Measurements from ENCODE around the gene RNPEPL1.

RNPEPL1 gene

DNA sequence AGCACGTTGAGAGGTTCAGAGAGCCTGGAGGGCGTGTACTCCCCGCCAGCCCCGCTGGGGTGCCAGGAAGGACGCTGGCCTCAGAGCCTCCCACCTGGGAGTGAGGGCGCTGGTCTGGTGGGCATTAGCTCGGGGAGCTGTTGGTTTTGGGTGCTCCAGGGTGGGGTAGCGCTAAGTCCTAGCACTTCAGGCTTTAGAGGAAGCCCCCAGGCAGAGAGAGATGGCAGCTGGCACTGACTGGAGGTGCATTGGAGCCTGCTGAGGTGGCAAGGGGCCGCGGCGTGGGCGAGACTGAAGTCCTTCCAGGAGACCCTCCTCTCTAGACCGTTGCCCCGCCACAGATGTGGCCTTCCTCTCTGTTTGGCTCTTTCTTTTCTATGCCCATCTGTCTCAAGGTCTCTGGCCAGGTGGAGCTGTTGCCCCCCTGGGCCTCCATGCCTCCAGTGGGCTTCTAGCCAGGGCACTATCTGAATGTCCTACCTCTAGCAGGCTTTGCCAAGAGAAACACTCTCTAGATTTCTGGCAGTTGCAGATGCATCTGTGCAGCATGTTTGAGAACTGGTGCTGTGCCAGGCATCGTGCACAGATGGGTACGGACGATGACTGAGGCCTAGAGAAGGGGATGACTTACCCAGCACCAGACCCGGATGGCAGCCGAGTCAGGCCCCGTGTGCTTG is 24.9 kb downstream of the RNPEPL1 start:
- DNase-seq, result no peak

DNA sequence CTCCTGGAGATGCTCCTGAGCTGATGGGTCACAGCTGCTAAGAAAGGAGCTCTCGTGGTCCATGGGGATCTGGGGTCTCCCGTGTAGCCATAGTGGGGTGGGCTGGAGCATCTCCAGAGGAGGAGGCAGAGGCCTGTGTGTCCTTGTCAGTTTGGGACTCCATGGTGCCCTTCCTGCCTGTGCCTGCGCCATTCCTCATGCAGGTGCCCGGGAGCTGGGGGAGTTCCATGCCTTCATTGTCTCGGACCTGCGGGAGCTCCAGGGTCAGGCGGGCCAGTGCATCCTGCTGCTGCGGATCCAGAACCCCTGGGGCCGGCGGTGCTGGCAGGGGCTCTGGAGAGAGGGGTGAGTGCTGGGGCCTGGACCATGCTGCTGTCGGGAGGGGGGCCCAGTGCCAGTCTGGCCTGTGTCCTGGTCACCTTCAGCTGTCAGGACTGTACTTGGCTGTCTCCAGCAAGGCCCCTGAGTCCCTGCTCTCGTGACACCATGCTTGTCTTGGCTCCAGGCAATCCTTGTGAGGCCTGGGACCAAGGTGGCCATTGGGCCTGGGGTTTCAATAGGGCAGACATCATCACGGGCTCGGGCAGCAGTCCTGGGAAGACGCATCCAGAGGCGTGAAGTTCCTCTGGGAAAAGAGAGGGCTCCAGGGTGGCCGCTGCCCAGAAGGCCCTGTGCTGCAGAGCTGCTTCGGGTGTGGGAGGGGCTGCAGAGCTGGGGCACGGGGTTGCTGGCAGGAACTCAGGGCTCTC is 25.6 kb downstream of the RNPEPL1 start:
- no peak for DNase-seq

DNA sequence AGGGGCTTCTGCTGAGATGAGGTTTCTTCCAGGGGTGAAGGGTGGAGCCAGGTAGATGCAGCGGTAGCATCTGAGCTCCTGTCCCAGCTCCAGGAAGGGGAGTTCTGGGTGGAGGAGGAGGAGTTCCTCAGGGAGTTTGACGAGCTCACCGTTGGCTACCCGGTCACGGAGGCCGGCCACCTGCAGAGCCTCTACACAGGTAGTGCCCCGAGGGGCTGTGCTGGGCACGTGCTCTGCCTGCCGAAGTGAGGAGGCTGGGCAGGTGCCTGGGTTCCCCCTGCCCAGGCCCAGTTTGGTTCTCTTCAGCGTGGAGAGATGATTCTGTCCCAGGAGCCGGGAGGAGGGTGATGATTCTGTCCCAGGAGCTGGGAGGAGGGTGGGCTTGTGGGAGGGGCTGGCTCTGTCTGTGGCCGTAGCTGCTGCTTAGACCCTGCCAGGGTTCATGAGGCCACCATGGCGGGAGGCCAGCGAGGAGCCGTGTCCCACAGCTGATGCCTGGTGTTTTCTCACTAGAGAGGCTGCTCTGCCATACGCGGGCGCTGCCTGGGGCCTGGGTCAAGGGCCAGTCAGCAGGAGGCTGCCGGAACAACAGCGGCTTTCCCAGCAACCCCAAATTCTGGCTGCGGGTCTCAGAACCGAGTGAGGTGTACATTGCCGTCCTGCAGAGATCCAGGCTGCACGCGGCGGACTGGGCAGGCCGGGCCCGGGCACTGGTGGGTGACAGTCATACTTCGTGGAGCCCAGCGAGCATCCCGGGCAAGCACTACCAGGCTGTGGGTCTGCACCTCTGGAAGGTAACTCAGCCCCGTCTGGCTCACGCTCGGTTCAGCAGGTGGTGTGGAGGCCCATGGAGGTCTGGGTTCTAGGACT is 26.5 kb downstream of the RNPEPL1 start:
- no peak for DNase-seq

DNA sequence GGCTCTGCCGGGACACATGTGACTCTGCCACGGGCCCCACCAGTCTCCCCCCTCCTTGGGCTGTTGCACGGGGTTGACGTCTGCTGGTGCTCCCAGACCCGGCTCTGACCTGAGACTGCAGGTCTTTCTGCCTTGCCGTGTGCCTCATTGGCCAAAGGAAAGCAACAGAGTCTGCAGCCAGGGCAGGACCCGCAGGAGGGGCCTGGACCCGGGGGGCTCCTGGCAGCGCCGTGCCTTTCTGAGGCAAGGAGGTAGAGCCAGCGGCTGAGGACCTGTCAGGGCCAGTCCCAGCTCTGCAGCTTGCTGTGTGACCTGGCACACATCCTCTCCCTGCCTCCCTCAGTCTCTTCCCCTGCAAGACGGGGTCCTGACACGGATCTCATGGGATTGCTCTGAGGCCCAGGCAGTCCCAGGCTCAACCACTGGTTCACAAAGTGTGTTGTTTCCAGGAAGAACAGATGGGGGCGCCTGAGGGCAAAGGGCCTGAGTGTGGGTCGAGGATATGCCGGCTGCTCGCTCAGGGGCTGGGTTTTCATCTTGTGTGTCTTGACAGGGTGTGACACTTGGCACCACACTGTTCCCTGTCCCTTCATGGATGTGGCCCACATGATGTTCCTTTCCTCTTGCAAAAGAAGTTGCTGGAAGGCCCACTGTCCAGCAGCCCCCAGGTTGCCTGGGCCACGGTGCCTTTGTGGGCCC is 27.2 kb downstream of the RNPEPL1 start:
- no peak for DNase-seq

DNA sequence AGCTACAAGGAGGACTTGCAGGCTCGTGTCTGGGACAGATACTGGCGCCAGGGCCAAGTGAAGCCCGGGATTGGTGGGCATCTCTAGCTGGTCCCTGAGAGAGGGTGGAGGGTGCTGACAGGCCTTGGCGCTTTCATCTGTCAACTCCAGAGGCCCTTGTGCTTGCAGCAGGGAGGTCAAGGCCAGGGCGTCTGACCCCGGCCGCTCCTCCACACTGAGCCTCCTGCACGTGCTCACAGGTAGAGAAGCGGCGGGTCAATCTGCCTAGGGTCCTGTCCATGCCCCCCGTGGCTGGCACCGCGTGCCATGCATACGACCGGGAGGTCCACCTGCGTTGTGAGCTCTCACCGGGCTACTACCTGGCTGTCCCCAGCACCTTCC is 27.8 kb downstream of the RNPEPL1 start:
- no peak for DNase-seq

DNA sequence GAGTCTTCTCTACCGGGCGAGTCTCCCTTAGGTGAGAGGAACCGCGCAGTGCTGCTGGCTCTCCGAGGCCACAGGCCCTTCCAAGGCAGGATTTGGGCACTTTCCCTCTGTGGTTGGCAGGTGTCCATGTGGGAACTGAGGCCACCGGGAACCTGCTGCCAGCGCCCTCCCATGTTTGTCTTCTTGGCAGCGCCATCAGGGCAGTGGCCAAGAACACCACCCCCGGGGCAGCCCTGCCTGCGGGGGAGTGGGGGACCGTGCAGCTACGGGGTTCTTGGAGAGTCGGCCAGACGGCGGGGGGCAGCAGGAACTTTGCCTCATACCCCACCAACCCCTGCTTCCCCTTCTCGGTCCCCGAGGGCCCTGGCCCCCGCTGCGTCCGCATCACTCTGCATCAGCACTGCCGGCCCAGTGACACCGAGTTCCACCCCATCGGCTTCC is 28.2 kb downstream of the RNPEPL1 start:
- no peak for DNase-seq

DNA sequence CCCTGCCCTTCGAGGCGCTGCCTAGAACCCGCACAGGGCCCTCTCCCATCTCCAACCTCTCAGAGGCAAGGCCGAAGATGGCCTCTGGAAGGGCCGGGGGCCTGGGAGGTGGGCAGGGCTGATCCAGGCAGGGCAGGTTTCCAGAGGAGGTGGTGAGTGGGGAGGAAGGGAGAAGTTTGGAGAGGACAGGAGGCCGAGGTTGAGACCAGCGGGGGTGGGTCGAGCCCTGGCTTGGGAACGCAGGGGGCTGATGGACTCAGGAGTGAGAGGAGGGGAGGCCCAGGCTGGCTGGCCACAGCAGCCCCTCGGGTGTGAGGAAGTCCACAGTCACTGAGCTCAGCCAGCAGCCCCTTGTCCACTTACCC is 28.8 kb downstream of the RNPEPL1 start:
- DNase-seq, result no peak

DNA sequence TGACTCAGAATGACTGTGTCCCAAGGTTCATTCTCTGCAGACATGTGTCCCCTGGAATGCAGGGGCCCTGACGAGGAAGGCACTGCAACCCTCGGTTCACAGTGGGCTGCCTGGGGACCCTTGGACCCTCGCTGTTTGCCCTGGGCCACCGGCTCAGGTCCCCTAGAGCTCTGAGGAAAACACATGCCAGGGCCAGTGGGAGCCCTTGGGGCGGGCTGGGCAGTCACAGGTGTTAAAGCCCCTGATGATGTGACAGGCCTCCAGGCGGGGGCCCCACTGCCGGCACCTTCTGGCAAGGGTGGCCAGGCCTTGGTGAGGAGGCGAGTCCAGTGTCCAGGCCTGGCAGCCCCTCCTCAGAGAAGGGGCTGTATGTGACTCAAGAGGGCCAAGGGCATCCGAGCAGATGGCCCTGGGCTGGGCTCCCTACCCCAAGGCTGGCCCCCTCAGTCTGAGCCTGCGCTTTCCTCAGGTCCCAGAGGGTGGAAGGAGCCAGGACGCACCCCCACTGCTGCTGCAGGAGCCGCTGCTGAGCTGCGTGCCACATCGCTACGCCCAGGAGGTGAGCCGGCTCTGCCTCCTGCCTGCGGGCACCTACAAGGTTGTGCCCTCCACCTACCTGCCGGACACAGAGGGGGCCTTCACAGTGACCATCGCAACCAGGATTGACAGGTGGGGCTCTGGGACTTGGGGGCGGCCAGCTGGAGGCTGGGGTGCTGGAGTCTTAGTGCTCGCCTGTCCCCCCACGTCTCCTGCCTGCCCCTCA is 29.3 kb downstream of the RNPEPL1 start:
- DNase-seq, result no peak

DNA sequence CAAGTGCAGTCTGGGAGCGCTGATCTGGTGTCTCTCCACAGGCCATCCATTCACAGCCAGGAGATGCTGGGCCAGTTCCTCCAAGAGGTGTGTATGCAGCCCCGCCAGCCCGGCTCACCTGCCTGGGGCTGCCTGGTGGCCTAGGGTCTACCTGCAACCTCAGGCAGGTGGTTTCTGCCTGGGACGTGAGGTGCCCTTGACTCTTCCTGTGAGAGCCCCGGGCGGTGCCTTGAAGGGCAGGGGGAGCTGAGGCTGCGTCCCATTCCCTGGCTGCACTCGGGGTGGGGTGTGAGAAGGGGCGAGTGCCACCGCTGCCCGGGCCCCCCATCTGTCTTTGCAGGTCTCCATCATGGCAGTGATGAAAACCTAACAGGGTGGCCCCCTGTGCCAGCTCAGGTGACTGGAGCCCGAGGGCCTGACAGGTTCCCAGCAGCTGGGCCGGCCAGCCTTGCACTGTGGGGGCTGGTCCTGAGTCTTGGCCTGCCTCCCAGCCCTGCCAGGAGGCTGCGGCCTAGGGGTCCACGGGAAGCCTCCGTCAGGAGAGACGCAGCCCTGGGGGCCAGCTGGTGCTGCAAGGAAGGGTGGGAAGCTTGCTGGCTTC is 30.1 kb downstream of the RNPEPL1 start:
- no peak for DNase-seq

DNA sequence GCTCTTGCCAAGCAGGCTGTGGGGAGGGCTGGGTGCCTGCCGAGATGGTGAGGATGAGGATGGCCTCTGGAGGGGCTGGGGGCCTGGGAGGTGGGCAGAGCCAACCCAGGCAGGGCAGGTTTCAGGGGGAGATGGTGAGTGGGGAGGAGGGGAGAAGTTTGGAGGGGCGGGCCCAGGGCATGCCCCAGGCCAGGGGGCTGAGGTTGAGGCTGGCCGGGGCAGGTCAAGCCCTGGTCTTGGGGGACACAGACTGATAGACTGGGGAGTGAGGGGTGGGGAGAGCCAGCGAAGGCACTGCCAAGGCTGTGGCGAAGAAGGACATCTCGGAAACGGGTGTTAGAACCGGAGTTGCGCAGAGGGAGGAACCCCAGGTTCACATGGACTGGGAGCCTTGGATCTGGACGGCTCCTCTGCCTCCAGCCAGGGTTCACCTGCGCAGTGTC is 30.9 kb downstream of the RNPEPL1 start:
- no peak for DNase-seq

DNA sequence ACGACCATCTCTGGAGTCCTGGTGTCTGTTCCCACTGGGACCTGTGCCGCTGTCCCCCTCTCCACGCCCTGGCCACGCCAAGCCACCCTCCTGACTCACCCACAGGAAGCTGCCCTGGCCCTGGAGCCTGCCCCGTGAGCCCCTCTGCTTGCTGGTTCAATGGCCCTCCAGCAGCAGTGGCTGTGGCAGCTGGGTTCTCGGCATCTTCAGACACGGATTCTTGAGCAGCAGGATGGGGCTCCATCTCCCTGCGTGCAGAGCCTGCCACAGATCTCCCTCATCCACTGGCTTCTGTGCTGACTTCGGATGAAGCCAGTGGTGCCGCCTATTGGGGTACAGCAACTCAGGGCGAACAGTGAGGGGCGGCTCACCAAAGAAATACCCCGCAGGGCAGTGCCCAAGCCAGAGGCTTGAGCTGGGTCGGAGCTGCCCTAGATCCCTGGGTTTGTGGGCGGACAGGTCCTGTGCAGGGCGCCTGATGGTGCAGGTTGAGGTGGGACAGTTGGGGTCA is 32.2 kb downstream of the RNPEPL1 start:
- DNase-seq, result no peak

DNA sequence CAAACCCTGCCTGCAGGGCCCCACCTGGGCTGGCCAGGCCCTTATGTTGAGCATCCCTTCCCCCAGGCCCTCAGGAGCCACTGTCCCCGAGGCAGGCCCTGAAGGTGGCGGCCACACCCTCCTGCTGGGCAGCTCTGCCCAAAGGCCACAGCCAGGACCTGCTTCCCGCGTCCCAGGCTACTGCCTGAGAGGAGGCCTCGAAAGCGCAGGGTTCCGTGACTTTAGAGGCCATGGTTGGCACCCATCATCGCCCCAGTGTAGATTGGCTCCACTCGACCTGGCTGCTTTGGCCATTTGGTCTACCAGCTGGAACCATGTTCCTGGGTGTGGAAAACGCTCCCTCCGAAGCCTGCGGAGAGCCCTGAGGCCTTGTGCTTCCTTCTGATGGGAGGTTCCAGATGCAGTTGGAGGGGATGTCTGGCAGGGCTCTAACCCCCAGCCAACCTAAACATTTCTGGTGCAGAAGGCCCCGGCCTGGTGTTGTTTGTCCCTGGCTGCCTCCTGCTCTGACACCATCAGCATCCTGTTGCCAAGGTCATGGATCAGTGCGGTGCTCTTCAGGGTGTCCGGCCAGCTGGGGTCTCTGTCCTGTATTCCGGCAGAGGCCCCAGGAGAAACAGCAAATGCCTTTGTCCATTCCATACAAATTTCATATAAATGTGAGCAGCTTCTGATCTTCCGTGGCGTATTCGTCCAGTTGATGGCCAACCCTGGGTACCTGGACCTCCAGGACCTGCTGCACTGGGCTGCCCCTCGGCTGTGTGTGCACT is 33.0 kb downstream of the RNPEPL1 start:
- DNase-seq, result no peak

DNA sequence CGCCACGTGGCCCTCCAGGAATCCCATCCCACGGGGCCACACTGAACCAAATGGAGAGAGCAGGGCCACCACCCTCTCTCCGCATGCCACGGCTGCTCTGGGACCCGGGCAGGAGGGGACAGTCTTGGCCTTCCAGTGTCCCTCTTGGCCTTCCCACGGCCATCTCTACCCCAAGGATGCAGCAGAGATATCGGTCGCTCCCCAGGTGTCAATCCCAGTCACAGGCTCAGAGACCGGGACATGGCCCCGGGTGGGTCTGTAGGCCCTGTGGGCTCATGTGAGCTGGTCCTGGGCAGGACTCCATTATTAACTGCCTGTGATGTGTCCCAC is 33.5 kb downstream of the RNPEPL1 start:
- no peak for DNase-seq

DNA sequence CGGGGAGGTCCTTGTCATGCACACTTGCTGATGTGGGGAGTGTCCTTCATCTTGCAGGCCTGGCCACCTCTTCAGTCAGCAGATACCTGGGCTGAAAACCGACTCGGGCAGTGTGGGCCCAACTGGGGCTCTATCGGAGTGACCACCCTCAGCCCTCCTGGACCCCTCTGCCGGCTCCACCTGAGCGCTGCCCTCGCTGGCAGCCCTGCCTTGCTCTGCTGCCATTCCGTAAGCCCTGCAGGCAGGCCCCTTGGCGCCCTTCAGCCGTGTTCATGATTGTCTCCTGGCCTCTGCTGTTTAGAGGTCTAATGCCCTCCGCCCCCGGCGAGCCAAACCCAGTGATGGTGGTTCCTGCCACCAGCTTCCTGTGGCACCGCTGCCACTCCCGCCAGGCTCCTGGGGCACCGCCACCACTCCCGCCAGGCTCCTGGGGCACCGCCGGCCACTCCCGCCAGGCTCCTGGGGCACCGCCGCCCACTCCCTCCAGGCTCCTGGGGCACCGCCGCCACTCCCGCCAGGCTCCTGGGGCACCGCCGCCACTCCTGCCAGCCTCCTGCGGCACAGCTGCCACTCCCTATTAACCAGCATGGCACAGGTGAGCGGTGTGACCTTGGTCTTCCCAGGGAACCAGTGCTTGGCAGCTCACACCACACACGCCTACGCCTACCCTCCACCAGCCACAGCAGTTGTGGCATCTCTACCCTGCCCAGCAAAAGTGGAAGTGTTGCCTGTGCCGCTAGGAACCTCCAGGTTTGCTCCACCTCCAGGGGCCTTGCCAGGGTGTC is 34.2 kb downstream of the RNPEPL1 start:
- no peak for DNase-seq

DNA sequence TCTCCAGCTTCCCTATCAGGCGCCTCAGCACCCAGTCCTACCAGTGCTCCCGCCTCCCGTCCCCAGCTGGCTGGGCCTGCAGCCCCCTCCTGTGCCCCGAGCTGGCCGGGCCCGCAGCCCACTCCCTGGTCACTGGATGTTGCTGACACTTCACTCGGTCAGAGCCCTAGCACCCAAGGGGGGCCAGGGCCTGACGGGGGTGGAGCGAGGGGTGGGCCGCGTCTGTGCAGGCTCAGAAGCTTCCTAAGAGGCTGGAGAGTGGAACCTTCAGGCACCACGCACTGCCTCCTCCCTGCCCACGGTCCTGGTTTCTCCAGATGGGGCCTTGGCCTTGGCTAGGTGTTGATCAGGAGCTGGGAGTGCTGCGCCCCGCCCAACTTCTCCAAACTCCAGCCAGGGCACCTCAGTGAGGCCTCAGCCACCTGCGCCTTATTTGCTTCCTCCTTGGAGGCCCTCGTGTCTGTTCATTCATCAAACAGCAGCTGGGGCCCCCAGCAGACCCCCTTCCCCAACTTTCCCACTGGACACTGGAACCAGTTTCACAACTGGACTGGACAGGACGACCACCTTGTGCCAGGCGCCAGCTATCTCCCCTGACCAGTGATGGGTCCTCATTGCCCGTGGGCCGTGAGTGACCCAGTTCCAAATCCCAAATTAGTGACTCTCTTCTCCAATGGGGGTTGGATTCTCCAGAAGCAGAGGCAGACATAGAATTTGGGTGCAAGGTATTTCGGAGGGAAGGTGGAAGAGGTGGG is 35.0 kb downstream of the RNPEPL1 start:
- DNase-seq, result no peak

DNA sequence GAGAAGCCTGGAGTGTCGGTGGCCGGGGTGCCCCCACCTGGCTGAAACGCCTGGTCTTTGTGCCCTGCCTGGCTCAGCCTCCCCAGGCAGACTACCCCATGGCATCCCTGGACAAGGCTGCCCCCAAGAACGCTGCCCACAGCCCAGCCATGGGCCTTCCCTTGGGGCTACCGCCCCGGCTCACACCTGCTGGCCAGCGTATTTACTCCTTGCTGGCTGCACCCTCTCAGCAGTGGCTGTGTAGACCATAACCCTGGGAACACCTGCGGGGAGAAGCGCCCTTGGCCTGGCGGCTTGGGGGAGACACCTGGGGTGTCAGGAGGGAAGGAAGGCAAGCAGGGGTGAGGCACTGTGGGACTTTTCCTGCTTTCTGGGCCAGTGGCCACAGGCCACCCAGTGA is 35.6 kb downstream of the RNPEPL1 start:
- DNase-seq, result no peak

DNA sequence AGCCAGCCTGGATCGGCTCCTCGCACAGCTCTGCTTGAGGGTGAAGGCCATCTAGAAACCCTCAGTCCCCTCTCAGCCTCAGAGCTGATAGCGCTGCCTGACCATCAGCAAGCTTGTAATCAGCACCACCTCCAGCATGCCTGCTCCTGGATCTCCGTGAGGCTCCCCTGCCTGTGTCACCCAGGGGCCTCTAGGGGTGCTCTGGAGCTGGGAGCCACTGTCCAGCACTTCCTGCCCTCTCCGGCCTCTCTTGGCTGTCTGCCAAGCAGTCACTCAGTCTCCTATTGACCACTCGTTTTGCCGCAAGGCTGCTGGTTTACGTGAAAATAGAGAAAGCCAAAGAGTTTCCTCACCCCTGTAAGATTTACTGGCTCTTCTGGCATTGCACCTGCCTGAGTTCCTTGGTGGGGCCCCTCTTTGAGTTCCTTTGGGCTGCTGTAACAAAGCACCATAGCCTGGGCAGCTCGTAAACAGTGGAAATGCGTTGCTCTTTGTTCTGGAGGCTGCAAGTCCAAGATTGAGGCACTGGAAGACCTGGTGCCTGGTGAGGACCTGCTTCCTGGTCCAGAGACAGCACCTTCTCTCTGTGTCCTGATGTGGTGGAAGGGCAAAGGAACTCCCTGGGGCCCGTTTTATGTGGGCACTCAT is 36.1 kb downstream of the RNPEPL1 start:
- no peak for DNase-seq

DNA sequence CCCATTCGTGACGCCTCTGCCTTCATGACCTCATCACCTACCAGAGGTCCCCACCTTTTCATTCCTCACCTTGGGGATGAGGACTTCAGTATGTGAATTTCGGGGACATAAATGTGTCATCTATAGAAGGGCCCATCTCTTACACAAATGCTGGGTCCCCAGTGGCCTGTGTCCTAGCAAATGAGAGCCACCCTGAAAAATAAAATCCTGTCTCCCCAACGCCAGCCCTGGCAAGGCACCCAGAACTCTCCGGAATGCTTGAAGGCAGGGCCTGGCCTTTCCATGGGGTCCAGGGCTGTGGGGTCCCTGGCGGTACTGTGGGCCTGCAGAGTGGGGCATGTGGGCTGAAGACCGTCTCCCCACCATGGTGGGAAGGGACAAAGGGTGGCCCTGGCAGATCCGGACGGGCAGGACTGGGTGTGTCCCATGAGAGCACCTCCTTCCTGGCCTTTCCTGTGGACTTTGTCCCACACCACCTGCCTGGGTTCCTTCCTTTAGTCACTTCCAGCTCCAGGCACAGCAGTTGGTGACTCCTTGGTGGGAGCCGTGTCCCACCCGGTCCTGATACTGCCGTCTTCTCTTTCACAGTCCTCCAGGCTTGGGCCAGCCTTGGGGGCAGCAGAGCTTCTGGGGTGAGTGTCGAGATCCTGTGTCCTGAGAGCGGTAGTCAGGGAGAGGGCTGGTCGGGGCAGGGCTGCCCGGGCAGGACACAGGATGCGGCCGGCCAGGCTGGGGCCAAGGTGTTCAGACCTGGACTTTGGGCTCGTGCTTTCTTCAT is 36.8 kb downstream of the RNPEPL1 start:
- DNase-seq, result no peak

All from activated CD4-positive, alpha-beta T cell treated with anti-CD3 and anti-CD28 coated beads, Interleukin-2, amount 50 U/mL, for 4 hours (primary cell).